ENCODE results near the gene PMF1.

GRCh38 chr1:156221986-156222692, 9.3 kb downstream of the PMF1 start:
- TF ChIP-seq, protein P1, sequence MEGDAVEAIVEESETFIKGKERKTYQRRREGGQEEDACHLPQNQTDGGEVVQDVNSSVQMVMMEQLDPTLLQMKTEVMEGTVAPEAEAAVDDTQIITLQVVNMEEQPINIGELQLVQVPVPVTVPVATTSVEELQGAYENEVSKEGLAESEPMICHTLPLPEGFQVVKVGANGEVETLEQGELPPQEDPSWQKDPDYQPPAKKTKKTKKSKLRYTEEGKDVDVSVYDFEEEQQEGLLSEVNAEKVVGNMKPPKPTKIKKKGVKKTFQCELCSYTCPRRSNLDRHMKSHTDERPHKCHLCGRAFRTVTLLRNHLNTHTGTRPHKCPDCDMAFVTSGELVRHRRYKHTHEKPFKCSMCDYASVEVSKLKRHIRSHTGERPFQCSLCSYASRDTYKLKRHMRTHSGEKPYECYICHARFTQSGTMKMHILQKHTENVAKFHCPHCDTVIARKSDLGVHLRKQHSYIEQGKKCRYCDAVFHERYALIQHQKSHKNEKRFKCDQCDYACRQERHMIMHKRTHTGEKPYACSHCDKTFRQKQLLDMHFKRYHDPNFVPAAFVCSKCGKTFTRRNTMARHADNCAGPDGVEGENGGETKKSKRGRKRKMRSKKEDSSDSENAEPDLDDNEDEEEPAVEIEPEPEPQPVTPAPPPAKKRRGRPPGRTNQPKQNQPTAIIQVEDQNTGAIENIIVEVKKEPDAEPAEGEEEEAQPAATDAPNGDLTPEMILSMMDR (IDR thresholded peaks at IDR 0.05; ENCODE audit: low read depth, low read length, missing input control) = no peak
- TF ChIP-seq, protein P2, sequence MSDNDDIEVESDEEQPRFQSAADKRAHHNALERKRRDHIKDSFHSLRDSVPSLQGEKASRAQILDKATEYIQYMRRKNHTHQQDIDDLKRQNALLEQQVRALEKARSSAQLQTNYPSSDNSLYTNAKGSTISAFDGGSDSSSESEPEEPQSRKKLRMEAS (IDR thresholded peaks at IDR 0.05) = no peak
- no peak for TF ChIP-seq YY1 (IDR thresholded peaks at IDR 0.05)

Measured in liver (tissue), 2 donors.